Endothelial cell of umbilical vein (primary cell): ENCODE data around the gene SLC12A8. TPM values are rescaled to one million over a fixed set of nuclear protein-coding genes. Genes with fewer than 3 reads are reported as not detected.

Source experiments
- BruUV-seq: library from RNA; stranded (reverse); fragments of 400-500 nt; replicated peaks from 2 replicates; lab custom pipeline; 2021; lab: Mats Ljungman, UMichigan
- CTCF ChIA-PET: fragments of 300-600, 350-600 bp; sonication (Branson Sonifier 250); formaldehyde crosslinking; loops from one replicate; lab custom pipeline; 2021; ENCODE audit warnings: antibody characterized with exemption, inconsistent platforms; lab: Charles Lee
- POLR2A ChIA-PET: fragments of 300-600, 350-600 bp; sonication (Branson Sonifier 250); formaldehyde crosslinking; loops from one replicate; lab custom pipeline; 2021; ENCODE audit warnings: antibody characterized with exemption, inconsistent platforms; lab: Charles Lee
- DNase-seq: peaks from one replicate; pipeline ENCODE4 v3.0.0-alpha.2; 2011; ENCODE audit warnings: low read depth, low spot score
- FAIRE-seq: peaks from 2 replicates; lab custom pipeline; 2011; peaks lifted over from hg19 to GRCh38; lab: Jason Lieb, UNC
- H2AFZ ChIP-seq: 2 replicates; pipeline ENCODE4 v1.6.0; 2012; ENCODE audit warnings: low read depth, low read length, control low read depth, inconsistent platforms
- H3K27ac ChIP-seq: 2 replicates; pipeline ENCODE4 v1.5.1; 2011; ENCODE audit warnings: low read depth, mild to moderate bottlenecking, control low read depth, low read length, moderate library complexity; ENCODE audit not compliant: insufficient read depth
- H3K27me3 ChIP-seq, 2 experiments: 2 replicates each; pipeline versions ENCODE4 v1.6.0 to v1.6.1; 2011; ENCODE audit warnings: low read length in 2 of 2, mixed read lengths in 1 of 2; ENCODE audit not compliant: control insufficient read depth in 2 of 2, insufficient read depth in 2 of 2
- H3K36me3 ChIP-seq, 2 experiments: 2 replicates in 1 of 2; 3 replicates in 1 of 2; pipeline ENCODE4 v1.5.1; 2011; ENCODE audit warnings: low read length in 2 of 2, mild to moderate bottlenecking in 1 of 2, moderate library complexity in 1 of 2; ENCODE audit not compliant: control insufficient read depth in 2 of 2, insufficient read depth in 2 of 2; ENCODE audit errors: extremely low read depth in 1 of 2
- H3K4me1 ChIP-seq: 3 replicates; pipeline ENCODE4 v1.5.1; 2011; ENCODE audit warnings: mild to moderate bottlenecking, low read length; ENCODE audit not compliant: control insufficient read depth, insufficient read depth; ENCODE audit errors: extremely low read depth
- H3K4me2 ChIP-seq: 2 replicates; pipeline ENCODE4 v1.6.1; 2011; ENCODE audit warnings: low read length, control low read depth, mixed read lengths; ENCODE audit not compliant: insufficient read depth
- H3K4me3 ChIP-seq, 3 experiments: fragments of 200-600 bp in 1 of 3; sonication (generic), shearing (Covaris generic) in 1 of 3; replicated peaks in 1 of 3; 2 replicates each; pipeline ENCODE4 v1.5.1; 2011 to 2016; ENCODE audit warnings: control low read depth in 3 of 3, low read length in 3 of 3, mild to moderate bottlenecking in 2 of 3, inconsistent platforms in 1 of 3, low read depth in 1 of 3, moderate library complexity in 1 of 3; ENCODE audit not compliant: insufficient read depth in 1 of 3
- H3K79me2 ChIP-seq: 2 replicates; pipeline ENCODE4 v1.6.0; 2012; ENCODE audit warnings: low read length, inconsistent platforms; ENCODE audit not compliant: control insufficient read depth, insufficient read depth
- H3K9ac ChIP-seq: replicated peaks from 2 replicates; pipeline ENCODE3; 2011; ENCODE audit warnings: low read length, control low read depth; ENCODE audit not compliant: insufficient read depth; ENCODE audit errors: extremely low read depth
- H3K9me1 ChIP-seq: replicated peaks from 3 replicates; pipeline ENCODE4 v1.6.0; 2011; ENCODE audit warnings: mild to moderate bottlenecking, low read length; ENCODE audit not compliant: control insufficient read depth, insufficient read depth; ENCODE audit errors: extremely low read depth
- H3K9me3 ChIP-seq: replicated peaks from 2 replicates; pipeline ENCODE4 v1.5.1; 2012; ENCODE audit warnings: low read length, inconsistent platforms; ENCODE audit not compliant: control insufficient read depth, insufficient read depth
- H4K20me1 ChIP-seq: replicated peaks from 2 replicates; pipeline ENCODE3; 2011; ENCODE audit warnings: mild to moderate bottlenecking, low read length; ENCODE audit not compliant: control insufficient read depth, insufficient read depth; ENCODE audit errors: extremely low read depth
- CTCF ChIP-seq, 2 donors: IDR thresholded peaks; 1 replicate in 1 of 2; 2 replicates in 1 of 2; pipeline ENCODE4 v1.5.1; 2011; ENCODE audit warnings: low read length in 2 of 2, mild to moderate bottlenecking in 2 of 2, moderate library complexity in 2 of 2, control low read depth in 1 of 2, inconsistent platforms in 1 of 2, low read depth in 1 of 2; ENCODE audit not compliant: insufficient read depth in 1 of 2; ENCODE audit errors: extremely low read depth in 1 of 2
- EZH2 ChIP-seq: IDR thresholded peaks from 2 replicates; pipeline ENCODE4 v1.6.1; 2012; ENCODE audit warnings: borderline replicate concordance, low read depth, mild to moderate bottlenecking, moderate library complexity, low read length, inconsistent platforms; ENCODE audit not compliant: severe bottlenecking
- FOS ChIP-seq: IDR thresholded peaks from 2 replicates; pipeline ENCODE4 v1.6.1; 2011; ENCODE audit warnings: mild to moderate bottlenecking, low read length, moderate library complexity, borderline replicate concordance; ENCODE audit not compliant: insufficient read depth
- GATA2 ChIP-seq: IDR thresholded peaks from 2 replicates; pipeline ENCODE4 v1.7.0; 2011; ENCODE audit warnings: low read depth, mild to moderate bottlenecking, moderate library complexity, mixed read lengths, low read length; ENCODE audit not compliant: insufficient read length, insufficient read depth
- JUN ChIP-seq: IDR thresholded peaks from 2 replicates; pipeline ENCODE4 v1.6.1; 2011; ENCODE audit warnings: borderline replicate concordance, low read depth; ENCODE audit not compliant: insufficient read length, insufficient read depth
- MAX ChIP-seq: IDR thresholded peaks from 2 replicates; pipeline ENCODE4 v1.6.1; 2011; ENCODE audit not compliant: insufficient read depth, insufficient read length
- MYC ChIP-seq: IDR thresholded peaks from one replicate; pipeline ENCODE4 v1.6.1; 2011; ENCODE audit warnings: mild to moderate bottlenecking, low read depth, low read length
- POLR2A ChIP-seq: IDR thresholded peaks from 2 replicates; pipeline ENCODE4 v1.6.1; 2012; ENCODE audit warnings: low read depth, mild to moderate bottlenecking, control low read depth, low read length
- POLR2AphosphoS5 ChIP-seq: IDR thresholded peaks from 2 replicates; pipeline ENCODE4 v1.6.1; 2012; ENCODE audit warnings: low read depth, mild to moderate bottlenecking, control low read depth, low read length, moderate library complexity; ENCODE audit not compliant: insufficient read depth
- dilution Hi-C: fragments of 300-500 bp; cut with MboI; formaldehyde crosslinking; loops from one replicate; pipeline ENCODE4 v1.15.0; 2019; ENCODE audit warnings: low sequenced_read_pairs; ENCODE audit not compliant: extremely low pct_ligation_motif_present
- intact Hi-C: fragments of 100-400 bp; cut with micrococcal nuclease; formaldehyde crosslinking; loops from one replicate; pipeline ENCODE4 v1.10.0; 2022
- polyA plus RNA-seq, 4 experiments: library from polyadenylated mRNA; depleted of rRNA in 3 of 4; stranded (reverse) in 3 of 4; unstranded in 1 of 4; fragments of >200 nt; gene quantifications; 2 replicates each; pipeline versions ENCODE4 v1.2.1 to v1.2.3, GENCODE V29; 2011 to 2012; ENCODE audit warnings: missing spikeins in 1 of 4
- total RNA-seq: library from RNA; stranded (reverse); gene quantifications from 2 replicates; pipeline ENCODE4 v1.2.3, GENCODE V29; 2021

SLC12A8 gene
- total and polyA plus RNA-seq, 2 donors (not counting 3 experiments of a cell fraction or from before 2014, with no cell fraction given) = 0.86 to 0.90 TPM

GRCh38 chr3:125189378-125190165 lies 23.0 kb downstream of the SLC12A8 start:
- Histone ChIP-seq H3K9ac (no peak overlapping the region), H3K4me3 (no peak overlapping the region), H3K4me2 (no peak overlapping the region), H3K36me3 (no peaks in the 10 kb centered on the region), H3K9me3 (no peaks in the 10 kb centered on the region), H3K27me3 (peaks cover 0 to 7% of the 10 kb centered on the region in 2 experiments), H3K79me2 (no peaks in the 10 kb centered on the region), H4K20me1 (no peaks in the 10 kb centered on the region), H3K27ac (no peak overlapping the region), H2AFZ (no peak overlapping the region), H3K4me1 (no peaks in the 10 kb centered on the region), H3K9me1 (no peaks in the 10 kb centered on the region)
- BruUV-seq = no TSS peak
- FAIRE-seq (no peak), DNase-seq (no peak)
- POLR2A ChIA-PET = no interaction called here
- intact Hi-C loops (no loop called here), dilution Hi-C loops (no loop called here)
- TF ChIP-seq MAX (no peak), EZH2 (no peak), FOS (no peak), POLR2A (no peak), CTCF (IDR thresholded peaks at IDR 0.05; ENCODE audit: extremely low read depth in 1 of 2, insufficient read depth in 1 of 2, low read depth in 1 of 2, low read length in 2 of 2) (no peak), JUN (no peak), MYC (no peak), POLR2AphosphoS5 (no peak), GATA2 (no peak)
- CTCF ChIA-PET = no interaction called here
